ENCODE results near the gene PRR16.
"Not testable (repeated sequence)": the region's sequence is repeated elsewhere in the genome, so short reads cannot be mapped to it uniquely, and the experiment has no call there.

DNA sequence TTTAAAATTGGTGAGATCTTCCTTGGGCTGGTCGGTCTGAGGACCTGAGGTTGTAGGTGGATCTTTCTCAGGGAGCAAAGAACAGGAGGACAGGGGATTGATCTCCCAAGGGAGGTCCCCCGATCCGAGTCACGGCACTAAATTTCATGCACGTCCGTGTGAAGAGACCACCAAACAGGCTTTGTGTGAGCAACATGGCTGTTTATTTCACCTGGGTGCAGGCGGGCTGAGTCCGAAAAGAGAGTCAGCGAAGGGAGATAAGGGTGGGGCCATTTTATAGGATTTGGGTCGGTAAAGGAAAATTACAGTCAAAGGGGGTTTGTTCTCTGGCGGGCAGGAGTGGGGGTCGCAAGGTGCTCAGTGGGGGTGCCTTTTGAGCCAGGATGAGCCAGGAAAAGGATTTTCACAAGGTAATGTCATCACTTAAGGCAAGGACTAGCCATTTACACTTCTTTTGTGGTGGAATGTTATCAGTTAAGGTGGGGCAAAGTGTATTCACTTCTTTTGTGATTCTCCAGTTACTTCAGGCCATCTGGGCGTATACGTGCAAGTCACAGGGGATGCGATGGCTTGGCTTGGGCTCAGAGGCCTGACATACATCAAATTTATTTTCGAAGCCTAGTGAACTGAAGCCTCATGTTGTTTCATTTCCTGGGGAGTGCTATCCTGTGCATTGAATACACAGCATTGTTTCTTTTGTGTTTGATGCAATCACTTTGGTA lies 238.9 kb downstream of the PRR16 start:
- not testable (repeated sequence) for TF ChIP-seq EZH2 (IDR thresholded peaks at IDR 0.05; ENCODE audit: low read depth, unreplicated experiment); EZH2phosphoT487 (IDR thresholded peaks at IDR 0.05; ENCODE audit: unreplicated experiment); CREB1 (CRISPR knock-in tag; IDR thresholded peaks at IDR 0.05; ENCODE audit: low read depth); ZNF331 (CRISPR knock-in tag; IDR thresholded peaks at IDR 0.05; ENCODE audit: low read depth); STAT1 (IDR thresholded peaks at IDR 0.05; ENCODE audit: unreplicated experiment); JUNB (IDR thresholded peaks at IDR 0.05; ENCODE audit: unreplicated experiment)
- TF ChIP-seq POLR2AphosphoS5 (IDR thresholded peaks at IDR 0.05; ENCODE audit: low read depth) = peak; percentile 54; the same call in 1 of the 2 replicates
- TF ChIP-seq, protein P1, sequence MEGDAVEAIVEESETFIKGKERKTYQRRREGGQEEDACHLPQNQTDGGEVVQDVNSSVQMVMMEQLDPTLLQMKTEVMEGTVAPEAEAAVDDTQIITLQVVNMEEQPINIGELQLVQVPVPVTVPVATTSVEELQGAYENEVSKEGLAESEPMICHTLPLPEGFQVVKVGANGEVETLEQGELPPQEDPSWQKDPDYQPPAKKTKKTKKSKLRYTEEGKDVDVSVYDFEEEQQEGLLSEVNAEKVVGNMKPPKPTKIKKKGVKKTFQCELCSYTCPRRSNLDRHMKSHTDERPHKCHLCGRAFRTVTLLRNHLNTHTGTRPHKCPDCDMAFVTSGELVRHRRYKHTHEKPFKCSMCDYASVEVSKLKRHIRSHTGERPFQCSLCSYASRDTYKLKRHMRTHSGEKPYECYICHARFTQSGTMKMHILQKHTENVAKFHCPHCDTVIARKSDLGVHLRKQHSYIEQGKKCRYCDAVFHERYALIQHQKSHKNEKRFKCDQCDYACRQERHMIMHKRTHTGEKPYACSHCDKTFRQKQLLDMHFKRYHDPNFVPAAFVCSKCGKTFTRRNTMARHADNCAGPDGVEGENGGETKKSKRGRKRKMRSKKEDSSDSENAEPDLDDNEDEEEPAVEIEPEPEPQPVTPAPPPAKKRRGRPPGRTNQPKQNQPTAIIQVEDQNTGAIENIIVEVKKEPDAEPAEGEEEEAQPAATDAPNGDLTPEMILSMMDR (conservative IDR thresholded peaks at IDR 0.05; ENCODE audit: low read depth in 2 of 2) = not testable (repeated sequence)
- TF ChIP-seq, protein P2, sequence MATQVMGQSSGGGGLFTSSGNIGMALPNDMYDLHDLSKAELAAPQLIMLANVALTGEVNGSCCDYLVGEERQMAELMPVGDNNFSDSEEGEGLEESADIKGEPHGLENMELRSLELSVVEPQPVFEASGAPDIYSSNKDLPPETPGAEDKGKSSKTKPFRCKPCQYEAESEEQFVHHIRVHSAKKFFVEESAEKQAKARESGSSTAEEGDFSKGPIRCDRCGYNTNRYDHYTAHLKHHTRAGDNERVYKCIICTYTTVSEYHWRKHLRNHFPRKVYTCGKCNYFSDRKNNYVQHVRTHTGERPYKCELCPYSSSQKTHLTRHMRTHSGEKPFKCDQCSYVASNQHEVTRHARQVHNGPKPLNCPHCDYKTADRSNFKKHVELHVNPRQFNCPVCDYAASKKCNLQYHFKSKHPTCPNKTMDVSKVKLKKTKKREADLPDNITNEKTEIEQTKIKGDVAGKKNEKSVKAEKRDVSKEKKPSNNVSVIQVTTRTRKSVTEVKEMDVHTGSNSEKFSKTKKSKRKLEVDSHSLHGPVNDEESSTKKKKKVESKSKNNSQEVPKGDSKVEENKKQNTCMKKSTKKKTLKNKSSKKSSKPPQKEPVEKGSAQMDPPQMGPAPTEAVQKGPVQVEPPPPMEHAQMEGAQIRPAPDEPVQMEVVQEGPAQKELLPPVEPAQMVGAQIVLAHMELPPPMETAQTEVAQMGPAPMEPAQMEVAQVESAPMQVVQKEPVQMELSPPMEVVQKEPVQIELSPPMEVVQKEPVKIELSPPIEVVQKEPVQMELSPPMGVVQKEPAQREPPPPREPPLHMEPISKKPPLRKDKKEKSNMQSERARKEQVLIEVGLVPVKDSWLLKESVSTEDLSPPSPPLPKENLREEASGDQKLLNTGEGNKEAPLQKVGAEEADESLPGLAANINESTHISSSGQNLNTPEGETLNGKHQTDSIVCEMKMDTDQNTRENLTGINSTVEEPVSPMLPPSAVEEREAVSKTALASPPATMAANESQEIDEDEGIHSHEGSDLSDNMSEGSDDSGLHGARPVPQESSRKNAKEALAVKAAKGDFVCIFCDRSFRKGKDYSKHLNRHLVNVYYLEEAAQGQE (IDR thresholded peaks at IDR 0.05; ENCODE audit: unreplicated experiment) = not testable (repeated sequence)
- TF ChIP-seq, protein P3, sequence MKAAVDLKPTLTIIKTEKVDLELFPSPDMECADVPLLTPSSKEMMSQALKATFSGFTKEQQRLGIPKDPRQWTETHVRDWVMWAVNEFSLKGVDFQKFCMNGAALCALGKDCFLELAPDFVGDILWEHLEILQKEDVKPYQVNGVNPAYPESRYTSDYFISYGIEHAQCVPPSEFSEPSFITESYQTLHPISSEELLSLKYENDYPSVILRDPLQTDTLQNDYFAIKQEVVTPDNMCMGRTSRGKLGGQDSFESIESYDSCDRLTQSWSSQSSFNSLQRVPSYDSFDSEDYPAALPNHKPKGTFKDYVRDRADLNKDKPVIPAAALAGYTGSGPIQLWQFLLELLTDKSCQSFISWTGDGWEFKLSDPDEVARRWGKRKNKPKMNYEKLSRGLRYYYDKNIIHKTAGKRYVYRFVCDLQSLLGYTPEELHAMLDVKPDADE (IDR thresholded peaks at IDR 0.05) = 0 out of 2 replicates have a peak, but pooled peaks have one; percentile 9
- peak; percentile 95 for TF ChIP-seq NANOG (IDR thresholded peaks at IDR 0.05; ENCODE audit: borderline replicate concordance)
- TF ChIP-seq ZNF114 (CRISPR knock-in tag; IDR thresholded peaks at IDR 0.05) = peak; percentile 62; the same call in 1 of the 2 replicates
- TF ChIP-seq, protein P4, sequence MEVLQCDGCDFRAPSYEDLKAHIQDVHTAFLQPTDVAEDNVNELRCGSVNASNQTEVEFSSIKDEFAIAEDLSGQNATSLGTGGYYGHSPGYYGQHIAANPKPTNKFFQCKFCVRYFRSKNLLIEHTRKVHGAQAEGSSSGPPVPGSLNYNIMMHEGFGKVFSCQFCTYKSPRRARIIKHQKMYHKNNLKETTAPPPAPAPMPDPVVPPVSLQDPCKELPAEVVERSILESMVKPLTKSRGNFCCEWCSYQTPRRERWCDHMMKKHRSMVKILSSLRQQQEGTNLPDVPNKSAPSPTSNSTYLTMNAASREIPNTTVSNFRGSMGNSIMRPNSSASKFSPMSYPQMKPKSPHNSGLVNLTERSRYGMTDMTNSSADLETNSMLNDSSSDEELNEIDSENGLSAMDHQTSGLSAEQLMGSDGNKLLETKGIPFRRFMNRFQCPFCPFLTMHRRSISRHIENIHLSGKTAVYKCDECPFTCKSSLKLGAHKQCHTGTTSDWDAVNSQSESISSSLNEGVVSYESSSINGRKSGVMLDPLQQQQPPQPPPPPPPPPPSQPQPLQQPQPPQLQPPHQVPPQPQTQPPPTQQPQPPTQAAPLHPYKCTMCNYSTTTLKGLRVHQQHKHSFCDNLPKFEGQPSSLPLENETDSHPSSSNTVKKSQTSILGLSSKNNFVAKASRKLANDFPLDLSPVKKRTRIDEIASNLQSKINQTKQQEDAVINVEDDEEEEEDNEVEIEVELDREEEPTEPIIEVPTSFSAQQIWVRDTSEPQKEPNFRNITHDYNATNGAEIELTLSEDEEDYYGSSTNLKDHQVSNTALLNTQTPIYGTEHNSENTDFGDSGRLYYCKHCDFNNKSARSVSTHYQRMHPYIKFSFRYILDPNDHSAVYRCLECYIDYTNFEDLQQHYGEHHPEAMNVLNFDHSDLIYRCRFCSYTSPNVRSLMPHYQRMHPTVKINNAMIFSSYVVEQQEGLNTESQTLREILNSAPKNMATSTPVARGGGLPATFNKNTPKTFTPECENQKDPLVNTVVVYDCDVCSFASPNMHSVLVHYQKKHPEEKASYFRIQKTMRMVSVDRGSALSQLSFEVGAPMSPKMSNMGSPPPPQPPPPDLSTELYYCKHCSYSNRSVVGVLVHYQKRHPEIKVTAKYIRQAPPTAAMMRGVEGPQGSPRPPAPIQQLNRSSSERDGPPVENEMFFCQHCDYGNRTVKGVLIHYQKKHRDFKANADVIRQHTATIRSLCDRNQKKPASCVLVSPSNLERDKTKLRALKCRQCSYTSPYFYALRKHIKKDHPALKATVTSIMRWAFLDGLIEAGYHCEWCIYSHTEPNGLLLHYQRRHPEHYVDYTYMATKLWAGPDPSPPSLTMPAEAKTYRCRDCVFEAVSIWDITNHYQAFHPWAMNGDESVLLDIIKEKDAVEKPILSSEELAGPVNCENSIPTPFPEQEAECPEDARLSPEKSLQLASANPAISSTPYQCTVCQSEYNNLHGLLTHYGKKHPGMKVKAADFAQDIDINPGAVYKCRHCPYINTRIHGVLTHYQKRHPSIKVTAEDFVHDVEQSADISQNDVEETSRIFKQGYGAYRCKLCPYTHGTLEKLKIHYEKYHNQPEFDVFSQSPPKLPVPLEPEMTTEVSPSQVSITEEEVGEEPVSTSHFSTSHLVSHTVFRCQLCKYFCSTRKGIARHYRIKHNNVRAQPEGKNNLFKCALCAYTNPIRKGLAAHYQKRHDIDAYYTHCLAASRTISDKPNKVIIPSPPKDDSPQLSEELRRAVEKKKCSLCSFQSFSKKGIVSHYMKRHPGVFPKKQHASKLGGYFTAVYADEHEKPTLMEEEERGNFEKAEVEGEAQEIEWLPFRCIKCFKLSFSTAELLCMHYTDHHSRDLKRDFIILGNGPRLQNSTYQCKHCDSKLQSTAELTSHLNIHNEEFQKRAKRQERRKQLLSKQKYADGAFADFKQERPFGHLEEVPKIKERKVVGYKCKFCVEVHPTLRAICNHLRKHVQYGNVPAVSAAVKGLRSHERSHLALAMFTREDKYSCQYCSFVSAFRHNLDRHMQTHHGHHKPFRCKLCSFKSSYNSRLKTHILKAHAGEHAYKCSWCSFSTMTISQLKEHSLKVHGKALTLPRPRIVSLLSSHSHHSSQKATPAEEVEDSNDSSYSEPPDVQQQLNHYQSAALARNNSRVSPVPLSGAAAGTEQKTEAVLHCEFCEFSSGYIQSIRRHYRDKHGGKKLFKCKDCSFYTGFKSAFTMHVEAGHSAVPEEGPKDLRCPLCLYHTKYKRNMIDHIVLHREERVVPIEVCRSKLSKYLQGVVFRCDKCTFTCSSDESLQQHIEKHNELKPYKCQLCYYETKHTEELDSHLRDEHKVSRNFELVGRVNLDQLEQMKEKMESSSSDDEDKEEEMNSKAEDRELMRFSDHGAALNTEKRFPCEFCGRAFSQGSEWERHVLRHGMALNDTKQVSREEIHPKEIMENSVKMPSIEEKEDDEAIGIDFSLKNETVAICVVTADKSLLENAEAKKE (CRISPR knock-in tag; IDR thresholded peaks at IDR 0.05) = not testable (repeated sequence)

Measured in GM23338 (cell line).